Hepatocyte (in vitro differentiated cells): ENCODE results near the gene SPAST.

Experiments used
- CTCF ChIP-seq: fragments of 200-600 bp; sonication (generic); IDR thresholded peaks from 2 replicates; pipeline ENCODE4 v1.5.1; 2016; ENCODE audit warnings: antibody characterized with exemption, mild to moderate bottlenecking; ENCODE audit not compliant: poor library complexity
- EZH2 ChIP-seq: fragments of 200-600 bp; sonication (generic); IDR thresholded peaks from 2 replicates; pipeline ENCODE4 v1.6.1; 2016; ENCODE audit warnings: antibody characterized with exemption, mild to moderate bottlenecking, borderline replicate concordance
- EZH2phosphoT487 ChIP-seq: fragments of 200-600 bp; sonication (generic); IDR thresholded peaks from one replicate; pipeline ENCODE4 v1.6.1; 2018; ENCODE audit warnings: antibody characterized with exemption, mild to moderate bottlenecking, low read depth, moderate library complexity; ENCODE audit not compliant: unreplicated experiment, severe bottlenecking

DNA sequence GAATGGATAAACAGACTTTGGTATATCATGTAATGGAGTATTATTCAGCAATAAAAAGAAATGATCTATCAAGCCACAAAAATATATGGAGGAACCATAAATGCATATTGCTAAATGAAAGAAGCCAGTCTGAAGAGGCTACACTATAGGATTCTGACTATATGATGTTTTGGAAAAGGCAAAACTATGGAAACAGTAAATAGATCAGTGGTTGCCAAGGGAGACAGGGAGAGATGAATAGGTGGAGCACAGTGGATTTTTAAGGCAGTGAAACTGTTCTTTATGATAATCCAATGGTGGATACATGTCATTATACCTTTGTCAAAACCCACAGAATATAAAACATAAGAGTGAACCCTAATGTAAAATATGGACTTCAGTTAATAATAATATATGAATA is 61.3 kb downstream of the SPAST start:
- TF ChIP-seq CTCF = no peak
- no peak for TF ChIP-seq EZH2phosphoT487
- no peak for TF ChIP-seq EZH2
